ENCODE results near the gene PPFIA4.

Gene PPFIA4

DNA sequence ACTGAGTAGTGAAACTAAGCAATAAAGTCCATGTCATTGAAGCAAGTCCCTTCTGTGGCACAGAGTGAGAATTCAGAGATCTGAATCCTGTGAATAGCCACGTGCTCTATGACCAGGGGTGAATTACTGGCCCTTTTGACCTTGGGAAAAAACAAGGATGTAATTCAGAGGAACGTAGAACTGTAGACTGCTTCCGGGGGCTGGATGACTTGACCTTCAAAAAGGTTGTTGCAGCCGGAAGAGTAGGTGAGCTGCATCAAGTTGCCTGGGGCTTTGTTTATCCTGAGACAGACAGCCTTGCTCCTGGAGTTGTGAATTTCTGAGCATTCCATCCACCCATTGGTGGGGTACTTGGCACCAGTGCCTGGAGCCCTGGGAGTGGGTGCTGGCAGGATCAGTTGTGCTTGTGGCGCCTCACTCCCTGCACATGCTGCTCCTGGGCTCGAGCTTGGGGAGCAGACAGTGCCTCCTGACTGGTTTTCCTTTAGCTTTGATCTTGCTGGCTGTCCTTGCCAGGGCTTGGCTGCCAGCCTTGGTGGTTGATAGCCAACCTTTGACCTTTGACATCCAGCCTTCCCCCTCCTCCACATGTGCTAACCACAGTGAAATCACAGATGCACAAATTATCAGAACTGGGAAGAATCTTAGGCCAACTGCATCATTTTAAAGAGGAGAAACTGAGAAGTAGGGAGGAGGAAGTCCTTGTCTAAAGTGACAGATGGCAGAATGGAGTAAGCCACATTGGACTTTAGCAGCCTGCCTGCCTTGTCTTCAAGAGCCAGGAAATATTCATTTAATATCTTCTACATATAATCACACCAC is 75.7 kb downstream of the PPFIA4 start:
- Histone ChIP-seq H3K4me1 (ENCODE audit: control insufficient read depth in 1 of 2, insufficient read depth in 2 of 2, low read length in 2 of 2) (no peaks in the 10 kb centered on the region), H2BK120ac (ENCODE audit: insufficient read depth, low read length, poor library complexity) (no peak overlapping the region), H3K23ac (ENCODE audit: low read length) (no peak overlapping the region), H3K36me3 (ENCODE audit: control insufficient read depth in 1 of 2, insufficient read depth in 2 of 2, low read length in 2 of 2) (no peaks in the 10 kb centered on the region), H4K8ac (ENCODE audit: low read depth, low read length) (no peak overlapping the region), H3K27ac (ENCODE audit: low read depth, low read length) (no peak overlapping the region), H3K9me3 (ENCODE audit: insufficient read depth, low read depth, low read length) (no peaks in the 10 kb centered on the region), H4K12ac (ENCODE audit: low read depth, low read length) (no peak overlapping the region), H3K18ac (ENCODE audit: low read length) (no peak overlapping the region), H3K27me3 (ENCODE audit: insufficient read depth, low read length) (no peaks in the 10 kb centered on the region), H3K14ac (ENCODE audit: low read length) (no peak overlapping the region), H2BK12ac (ENCODE audit: low read length) (no peak overlapping the region), H3K9ac (ENCODE audit: low read length) (no peak overlapping the region), H3K79me1 (ENCODE audit: low read length) (no peaks in the 10 kb centered on the region), H3K79me2 (ENCODE audit: control insufficient read depth, insufficient read depth, low read length, poor library complexity) (no peaks in the 10 kb centered on the region), H3K4me2 (ENCODE audit: low read length) (no peak overlapping the region), H2AFZ (ENCODE audit: insufficient read depth, low read length, poor library complexity) (no peak overlapping the region), H3K4ac (ENCODE audit: low read depth, low read length) (no peak overlapping the region), H2BK5ac (ENCODE audit: low read depth, low read length, poor library complexity) (no peak overlapping the region), H4K91ac (ENCODE audit: low read depth, low read length) (no peak overlapping the region), H2AK5ac (ENCODE audit: low read length) (no peak overlapping the region), H3K4me3 (ENCODE audit: low read depth, low read length) (no peak overlapping the region)
- no CpG with 5 or more reads among the region's 6 CpGs for WGBS (ENCODE audit: extremely low coverage, insufficient coverage, insufficient read length)
- DNase-seq, result no peak

DNA sequence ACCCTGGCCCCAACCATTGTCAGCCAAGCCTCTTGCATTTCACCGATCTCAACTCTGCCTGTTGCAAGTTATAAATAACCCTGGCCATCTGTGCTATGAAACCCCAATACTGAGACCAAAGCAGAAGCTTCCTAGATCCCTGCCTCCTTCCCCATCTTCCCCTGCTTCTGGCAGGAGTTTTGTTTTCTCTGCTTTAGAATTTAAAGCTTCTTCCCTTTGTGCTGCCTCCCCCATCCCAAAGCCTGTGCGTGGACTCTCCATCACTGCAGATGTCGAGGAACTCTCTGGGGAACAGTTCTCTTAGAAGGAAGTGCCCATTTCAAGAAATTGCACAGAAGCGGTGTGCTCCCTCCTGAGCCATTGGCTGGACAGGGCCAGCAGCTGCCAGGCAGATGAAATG is 76.9 kb downstream of the PPFIA4 start:
- Histone ChIP-seq H2AK5ac (ENCODE audit: low read length) (no peak overlapping the region), H3K79me1 (ENCODE audit: low read length) (no peaks in the 10 kb centered on the region), H3K14ac (ENCODE audit: low read length) (no peak overlapping the region), H3K4me2 (ENCODE audit: low read length) (no peak overlapping the region), H3K79me2 (ENCODE audit: control insufficient read depth, insufficient read depth, low read length, poor library complexity) (no peaks in the 10 kb centered on the region), H3K9me3 (ENCODE audit: insufficient read depth, low read depth, low read length) (no peaks in the 10 kb centered on the region), H2BK5ac (ENCODE audit: low read depth, low read length, poor library complexity) (no peak overlapping the region), H3K36me3 (ENCODE audit: control insufficient read depth in 1 of 2, insufficient read depth in 2 of 2, low read length in 2 of 2) (no peaks in the 10 kb centered on the region), H3K23ac (ENCODE audit: low read length) (no peak overlapping the region), H3K27ac (ENCODE audit: low read depth, low read length) (no peak overlapping the region), H3K9ac (ENCODE audit: low read length) (no peak overlapping the region), H2BK120ac (ENCODE audit: insufficient read depth, low read length, poor library complexity) (no peak overlapping the region), H3K4me3 (ENCODE audit: low read depth, low read length) (no peak overlapping the region), H3K4me1 (ENCODE audit: control insufficient read depth in 1 of 2, insufficient read depth in 2 of 2, low read length in 2 of 2) (no peaks in the 10 kb centered on the region), H2AFZ (ENCODE audit: insufficient read depth, low read length, poor library complexity) (no peak overlapping the region), H2BK12ac (ENCODE audit: low read length) (no peak overlapping the region), H3K4ac (ENCODE audit: low read depth, low read length) (no peak overlapping the region), H4K91ac (ENCODE audit: low read depth, low read length) (no peak overlapping the region), H4K12ac (ENCODE audit: low read depth, low read length) (no peak overlapping the region), H3K18ac (ENCODE audit: low read length) (no peak overlapping the region), H3K27me3 (ENCODE audit: insufficient read depth, low read length) (no peaks in the 10 kb centered on the region), H4K8ac (ENCODE audit: low read depth, low read length) (no peak overlapping the region)
- WGBS (ENCODE audit: extremely low coverage, insufficient coverage, insufficient read length), result no CpG with 5 or more reads among the region's 4 CpGs
- no peak for DNase-seq

DNA sequence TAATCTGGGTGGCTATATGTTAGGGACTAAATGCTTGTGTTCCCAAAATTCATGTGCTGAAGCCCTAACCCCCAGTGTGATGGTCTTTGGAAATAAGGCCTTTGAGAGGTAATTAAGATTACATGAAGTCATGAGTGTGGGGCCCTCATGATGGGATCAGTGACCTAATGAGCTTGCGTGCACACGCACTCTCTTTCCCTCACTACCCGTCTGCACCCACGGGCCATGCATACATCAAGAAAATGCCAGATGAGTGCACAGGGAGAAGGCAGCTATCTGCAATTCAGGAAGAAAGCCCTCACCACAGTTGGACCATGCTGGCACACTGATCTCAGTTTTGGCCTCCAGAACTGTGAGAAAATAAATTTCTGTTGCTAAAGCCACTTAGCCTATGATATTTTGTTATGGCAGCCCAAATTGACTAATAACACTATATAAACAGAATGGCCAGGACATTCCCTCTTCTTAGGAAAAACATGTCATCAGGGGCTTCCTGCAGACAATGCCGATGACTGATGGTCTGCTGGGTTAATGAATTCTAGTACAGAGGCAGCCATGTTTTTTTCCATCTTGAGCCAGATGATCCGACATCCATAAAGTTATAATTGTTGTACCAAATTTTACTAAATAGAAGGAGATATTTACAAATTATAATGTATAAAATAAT is 77.7 kb downstream of the PPFIA4 start:
- Histone ChIP-seq H2AK5ac (ENCODE audit: low read length) (no peak overlapping the region), H2BK12ac (ENCODE audit: low read length) (no peak overlapping the region), H4K91ac (ENCODE audit: low read depth, low read length) (no peak overlapping the region), H4K8ac (ENCODE audit: low read depth, low read length) (no peak overlapping the region), H3K18ac (ENCODE audit: low read length) (no peak overlapping the region), H2BK120ac (ENCODE audit: insufficient read depth, low read length, poor library complexity) (no peak overlapping the region), H2BK5ac (ENCODE audit: low read depth, low read length, poor library complexity) (no peak overlapping the region), H3K79me2 (ENCODE audit: control insufficient read depth, insufficient read depth, low read length, poor library complexity) (no peaks in the 10 kb centered on the region), H3K23ac (ENCODE audit: low read length) (no peak overlapping the region), H3K79me1 (ENCODE audit: low read length) (no peaks in the 10 kb centered on the region), H3K4ac (ENCODE audit: low read depth, low read length) (no peak overlapping the region), H3K4me1 (ENCODE audit: control insufficient read depth in 1 of 2, insufficient read depth in 2 of 2, low read length in 2 of 2) (no peaks in the 10 kb centered on the region), H3K4me3 (ENCODE audit: low read depth, low read length) (no peak overlapping the region), H3K14ac (ENCODE audit: low read length) (no peak overlapping the region), H3K4me2 (ENCODE audit: low read length) (no peak overlapping the region), H3K9me3 (ENCODE audit: insufficient read depth, low read depth, low read length) (no peaks in the 10 kb centered on the region), H3K9ac (ENCODE audit: low read length) (no peak overlapping the region), H3K27ac (ENCODE audit: low read depth, low read length) (no peak overlapping the region), H2AFZ (ENCODE audit: insufficient read depth, low read length, poor library complexity) (no peak overlapping the region), H3K27me3 (ENCODE audit: insufficient read depth, low read length) (no peaks in the 10 kb centered on the region), H4K12ac (ENCODE audit: low read depth, low read length) (no peak overlapping the region), H3K36me3 (ENCODE audit: control insufficient read depth in 1 of 2, insufficient read depth in 2 of 2, low read length in 2 of 2) (no peaks in the 10 kb centered on the region)
- no peak for DNase-seq
- WGBS (ENCODE audit: extremely low coverage, insufficient coverage, insufficient read length), result no CpG with 5 or more reads among the region's 6 CpGs

DNA sequence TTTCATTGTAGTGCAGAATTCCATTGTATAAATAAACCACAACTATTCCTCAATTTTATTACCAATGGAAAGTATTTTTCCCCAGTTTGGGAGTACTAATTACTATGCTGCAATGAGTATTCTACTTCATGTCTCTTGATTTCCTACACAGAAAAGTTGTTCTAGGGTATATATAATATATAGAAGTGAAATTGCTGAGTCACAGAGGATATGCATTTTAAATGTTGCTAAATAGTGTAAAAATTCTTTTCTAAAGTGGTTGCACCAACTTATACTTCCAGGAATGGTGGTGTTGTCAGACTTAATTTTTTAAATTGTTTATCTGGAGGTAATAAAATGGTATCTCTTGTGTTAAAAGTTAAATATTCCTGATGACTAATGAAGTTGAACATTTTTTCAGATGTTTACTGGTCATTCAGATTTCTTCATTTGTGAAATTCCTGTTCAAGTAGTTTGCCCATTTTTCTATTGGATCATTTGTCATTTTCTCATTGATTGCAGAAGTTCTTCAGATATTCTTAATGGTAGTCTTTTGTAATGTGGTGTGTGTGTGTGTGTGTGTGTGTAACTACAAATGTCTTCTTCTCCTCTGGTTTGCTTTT is 78.6 kb downstream of the PPFIA4 start:
- Histone ChIP-seq H3K4me1 (ENCODE audit: control insufficient read depth in 1 of 2, insufficient read depth in 2 of 2, low read length in 2 of 2) (no peaks in the 10 kb centered on the region), H3K14ac (ENCODE audit: low read length) (no peak overlapping the region), H3K36me3 (ENCODE audit: control insufficient read depth in 1 of 2, insufficient read depth in 2 of 2, low read length in 2 of 2) (no peaks in the 10 kb centered on the region), H3K4me2 (ENCODE audit: low read length) (no peak overlapping the region), H2BK120ac (ENCODE audit: insufficient read depth, low read length, poor library complexity) (no peak overlapping the region), H3K4ac (ENCODE audit: low read depth, low read length) (no peak overlapping the region), H3K9ac (ENCODE audit: low read length) (no peak overlapping the region), H3K18ac (ENCODE audit: low read length) (no peak overlapping the region), H3K79me2 (ENCODE audit: control insufficient read depth, insufficient read depth, low read length, poor library complexity) (no peaks in the 10 kb centered on the region), H3K79me1 (ENCODE audit: low read length) (no peaks in the 10 kb centered on the region), H3K4me3 (ENCODE audit: low read depth, low read length) (no peak overlapping the region), H3K27me3 (ENCODE audit: insufficient read depth, low read length) (no peaks in the 10 kb centered on the region), H3K23ac (ENCODE audit: low read length) (no peak overlapping the region), H2BK12ac (ENCODE audit: low read length) (no peak overlapping the region), H2AFZ (ENCODE audit: insufficient read depth, low read length, poor library complexity) (no peak overlapping the region), H4K8ac (ENCODE audit: low read depth, low read length) (no peak overlapping the region), H4K91ac (ENCODE audit: low read depth, low read length) (no peak overlapping the region), H2BK5ac (ENCODE audit: low read depth, low read length, poor library complexity) (no peak overlapping the region), H2AK5ac (ENCODE audit: low read length) (no peak overlapping the region), H4K12ac (ENCODE audit: low read depth, low read length) (no peak overlapping the region), H3K9me3 (ENCODE audit: insufficient read depth, low read depth, low read length) (no peaks in the 10 kb centered on the region), H3K27ac (ENCODE audit: low read depth, low read length) (no peak overlapping the region)
- DNase-seq, result peak in 1 of 2 donors; percentile 77

Measured in trophoblast cell (in vitro differentiated cells and primary cell).